H7 (cell line): ENCODE data around the gene TTC23. TPM values are rescaled to one million over a fixed set of nuclear protein-coding genes. Genes with fewer than 3 reads are reported as not detected.
A peak's percentile ranks its signal among the peaks of the same experiment; 100 is the strongest.
"Not testable (repeated sequence)": the region's sequence is repeated elsewhere in the genome, so short reads cannot be mapped to it uniquely, and the experiment has no call there.

ENCODE experiments used
- DNase-seq: peaks from one replicate; pipeline ENCODE4 v3.0.0; 2012
- H3K27me3 ChIP-seq: 2 replicates; pipeline ENCODE4 v1.6.0; 2011; ENCODE audit warnings: mild to moderate bottlenecking, low read length; ENCODE audit not compliant: control insufficient read depth, insufficient read depth
- H3K36me3 ChIP-seq: replicated peaks from 2 replicates; pipeline ENCODE4 v1.5.1; 2011; ENCODE audit warnings: low read length; ENCODE audit not compliant: control insufficient read depth, insufficient read depth
- H3K4me3 ChIP-seq: 2 replicates; pipeline ENCODE4 v1.5.1; 2011; ENCODE audit warnings: low read depth, mild to moderate bottlenecking, control low read depth, low read length, moderate library complexity; ENCODE audit not compliant: insufficient read depth
- total RNA-seq: library from RNA; depleted of rRNA; stranded (reverse); fragments of >200 nt; shearing (Covaris generic); gene quantifications from 2 replicates; pipeline ENCODE4 v1.2.3, GENCODE V29; 2014

Gene TTC23
- total RNA-seq, 1 experiment from 2014 or later, result 21.2 TPM

- no peaks in the 10 kb centered on the region for H3K27me3 ChIP-seq
- no peak for DNase-seq
- no peak overlapping the region for H3K4me3 ChIP-seq
- no peaks in the 10 kb centered on the region; the same call in 1 of the 2 replicates for H3K36me3 ChIP-seq
Measured at GRCh38 chr15:99114511-99115299, 134.7 kb downstream of the TTC23 start.

DNA sequence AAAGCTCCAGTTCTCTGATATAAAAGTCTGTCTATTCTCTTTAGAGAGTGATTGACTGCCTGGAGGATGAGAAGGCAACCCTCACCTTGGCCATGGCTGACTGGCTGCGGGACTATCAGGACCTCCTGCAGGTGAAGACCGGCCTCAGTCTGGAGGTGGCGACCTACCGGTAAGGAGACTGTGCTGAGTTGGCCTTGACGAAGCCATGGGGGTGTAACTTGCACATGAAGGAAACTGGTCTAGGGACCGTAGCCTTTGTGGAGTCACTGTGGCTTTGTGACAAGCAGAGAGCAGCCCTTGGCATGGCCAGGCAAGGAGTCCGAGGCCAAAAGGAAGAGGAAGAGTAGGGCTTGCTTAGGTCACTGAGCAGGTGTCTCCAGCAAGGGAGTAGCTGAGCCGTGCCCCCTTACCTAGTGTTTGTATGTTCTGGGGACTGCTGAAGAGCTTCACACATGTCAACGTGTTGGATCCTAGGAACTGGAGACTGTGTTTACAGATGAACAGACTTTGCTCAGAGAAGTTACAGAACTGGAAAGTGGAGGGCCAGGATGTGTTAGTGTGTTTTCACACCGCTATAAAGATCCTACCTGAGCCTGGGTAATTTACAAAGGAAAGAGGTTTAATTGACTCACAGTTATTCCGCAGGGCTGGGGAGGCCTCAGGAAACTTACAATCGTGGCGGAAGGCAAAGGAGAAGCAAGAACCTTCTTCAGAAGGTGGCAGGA, 135.7 kb downstream of the TTC23 start:
- H3K27me3 ChIP-seq, result no peaks in the 10 kb centered on the region
- no peak for DNase-seq
- no peak overlapping the region for H3K4me3 ChIP-seq
- no peaks in the 10 kb centered on the region; the same call in 1 of the 2 replicates for H3K36me3 ChIP-seq

GRCh38 chr15:99111641-99112040, 137.7 kb downstream of the TTC23 start:
- not testable (repeated sequence) for H3K27me3 ChIP-seq, H3K36me3 ChIP-seq, H3K4me3 ChIP-seq, DNase-seq

DNA sequence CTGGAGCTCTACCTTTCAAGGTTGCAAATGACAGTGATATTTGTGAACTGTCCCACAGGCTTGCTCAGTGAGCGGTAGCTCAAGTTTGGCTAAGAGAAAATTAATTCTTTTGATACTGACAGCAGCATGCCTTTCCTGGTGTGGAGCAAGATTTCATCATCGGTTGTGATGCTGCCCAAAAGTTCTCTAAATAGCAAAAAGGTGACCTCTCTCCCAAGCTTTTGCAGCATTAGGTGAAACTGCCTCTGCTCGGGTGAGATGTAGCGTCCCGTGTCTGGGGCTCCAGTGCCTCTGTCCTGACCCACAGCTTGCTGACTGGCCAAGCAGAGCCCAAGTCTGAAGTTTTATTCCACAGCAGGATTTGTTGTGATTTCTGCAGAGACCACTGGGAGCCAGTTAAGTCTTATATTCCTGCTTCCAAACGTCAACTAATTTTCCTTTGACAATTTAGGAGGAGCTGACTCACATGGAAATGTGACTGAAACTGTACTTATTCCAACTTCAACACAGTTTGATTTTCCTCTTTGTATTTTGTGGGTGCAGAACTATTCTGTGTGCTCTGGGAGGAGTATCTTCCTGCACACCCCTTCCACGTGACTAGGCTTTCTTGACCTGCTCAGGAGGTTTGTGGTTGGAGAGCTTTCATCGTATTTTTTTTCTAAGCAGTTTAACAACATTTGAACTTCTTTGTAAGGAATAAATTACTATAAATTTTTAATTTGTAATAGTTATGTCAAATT, 138.6 kb downstream of the TTC23 start:
- Histone ChIP-seq H3K4me3 (no peak overlapping the region), H3K27me3 (peaks cover 18% of the 10 kb centered on the region), H3K36me3 (no peaks in the 10 kb centered on the region; the same call in 1 of the 2 replicates)
- DNase-seq, result no peak

GRCh38 chr15:99110093-99110492, 139.3 kb downstream of the TTC23 start:
- DNase-seq, result no peak
- peaks cover 24% of the 10 kb centered on the region for H3K27me3 ChIP-seq

DNA sequence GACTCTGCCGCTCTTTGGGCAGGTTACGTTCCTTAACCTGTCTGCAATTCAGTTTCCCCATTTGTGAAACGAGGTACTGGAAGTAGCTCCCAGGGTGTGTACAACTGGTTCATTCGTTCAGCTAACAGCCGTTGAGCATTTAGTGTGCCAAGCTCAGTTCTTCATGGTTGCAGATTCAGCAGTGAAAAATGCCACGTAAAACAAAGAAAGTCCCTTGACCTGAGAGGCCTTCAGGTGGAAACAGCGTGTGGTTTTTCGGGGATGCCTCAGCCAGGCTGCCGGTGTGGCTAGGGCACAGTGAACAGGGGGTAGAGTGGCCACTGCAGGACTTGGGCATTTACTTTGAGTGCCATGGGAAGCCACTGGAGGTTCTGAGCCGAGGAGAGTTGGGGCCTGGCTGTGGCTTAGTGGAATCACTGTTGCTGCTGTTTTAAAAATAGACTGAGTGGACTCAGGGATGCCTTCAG, 139.8 kb downstream of the TTC23 start:
- Histone ChIP-seq H3K27me3 (peaks cover 26% of the 10 kb centered on the region), H3K36me3 (no peaks in the 10 kb centered on the region; the same call in 1 of the 2 replicates), H3K4me3 (no peak overlapping the region)
- DNase-seq, result no peak

More at GRCh38 chr15:99110093-99110492, 139.3 kb downstream of the TTC23 start:
- H3K4me3 ChIP-seq, result no peak overlapping the region
- no peaks in the 10 kb centered on the region; the same call in 1 of the 2 replicates for H3K36me3 ChIP-seq

GRCh38 chr15:99108993-99109392, 140.4 kb downstream of the TTC23 start:
- H3K36me3 ChIP-seq, result no peaks in the 10 kb centered on the region; the same call in 1 of the 2 replicates
- no peak for DNase-seq

DNA sequence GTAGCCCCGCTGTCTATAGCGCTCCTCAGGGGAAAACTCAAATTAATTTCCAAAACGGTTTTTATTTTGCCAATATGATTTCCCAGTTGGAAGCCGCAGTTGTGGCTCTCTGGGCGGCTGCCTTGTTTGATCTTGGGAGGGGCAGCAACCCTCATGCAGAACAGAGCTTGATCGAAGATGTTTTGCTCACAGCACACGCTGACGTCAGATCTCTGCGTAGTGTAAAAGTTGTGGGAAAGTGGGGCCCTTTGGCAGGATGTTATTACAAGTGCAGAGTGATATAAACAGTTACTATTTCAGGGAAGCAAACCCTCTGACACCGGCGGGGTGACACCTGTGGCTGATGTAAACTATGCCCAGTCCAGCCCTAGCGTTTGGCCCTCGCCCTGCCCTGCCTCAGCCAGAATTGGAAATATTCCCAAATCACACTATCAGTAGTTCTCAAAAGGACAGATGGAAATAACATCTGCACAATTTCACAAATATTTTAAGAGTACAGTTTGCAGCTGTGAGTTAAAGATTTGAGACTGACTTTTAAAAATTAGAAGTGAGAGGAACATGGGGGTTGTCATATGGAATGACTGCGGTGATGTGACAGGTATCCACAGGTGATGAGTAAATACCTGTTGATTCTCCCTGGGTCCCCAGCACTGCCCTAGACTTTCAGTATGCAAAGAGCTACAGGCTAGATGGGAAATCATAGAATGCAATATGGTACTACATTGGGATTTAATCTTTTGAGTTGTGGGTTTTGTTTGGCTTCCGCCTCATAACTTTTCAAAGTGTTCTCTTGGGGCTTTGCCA, 142.8 kb downstream of the TTC23 start:
- Histone ChIP-seq H3K4me3 (peak overlapping the region; percentile 57; the same call in 1 of the 2 replicates), H3K27me3 (peaks cover 26% of the 10 kb centered on the region), H3K36me3 (no peaks in the 10 kb centered on the region)
- DNase-seq, result no peak

More at GRCh38 chr15:99108993-99109392, 140.4 kb downstream of the TTC23 start:
- Histone ChIP-seq H3K4me3 (no peak overlapping the region), H3K27me3 (peaks cover 26% of the 10 kb centered on the region)

DNA sequence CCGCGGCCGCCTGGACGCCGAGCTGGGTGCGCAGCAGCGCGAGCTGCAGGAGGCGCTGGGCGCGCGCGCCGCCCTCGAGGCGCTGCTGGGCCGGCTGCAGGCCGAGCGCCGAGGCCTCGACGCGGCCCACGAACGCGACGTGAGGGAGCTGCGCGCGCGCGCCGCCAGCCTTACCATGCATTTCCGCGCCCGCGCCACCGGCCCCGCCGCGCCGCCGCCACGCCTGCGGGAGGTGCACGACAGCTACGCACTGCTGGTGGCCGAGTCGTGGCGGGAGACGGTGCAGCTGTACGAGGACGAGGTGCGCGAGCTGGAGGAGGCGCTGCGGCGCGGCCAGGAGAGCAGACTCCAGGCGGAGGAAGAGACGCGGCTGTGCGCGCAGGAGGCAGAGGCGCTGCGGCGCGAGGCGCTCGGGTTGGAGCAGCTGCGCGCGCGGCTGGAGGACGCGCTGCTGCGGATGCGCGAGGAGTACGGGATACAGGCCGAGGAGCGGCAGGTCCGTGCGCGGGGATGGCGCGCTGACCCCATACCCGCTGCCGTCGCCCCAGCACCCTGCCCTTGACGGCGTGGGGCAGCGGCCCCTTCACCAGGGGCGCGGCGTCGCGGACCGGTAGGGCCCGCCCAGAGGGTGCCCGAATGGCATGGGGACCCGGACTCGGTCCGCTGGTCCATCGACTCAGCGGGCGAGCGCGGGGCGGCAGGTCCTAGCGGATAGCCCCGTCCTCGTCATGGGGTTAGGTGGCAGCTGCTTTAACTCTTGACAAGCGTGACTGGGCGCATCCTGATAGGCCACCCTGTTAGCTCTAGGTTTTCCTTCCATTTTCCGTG, 143.7 kb downstream of the TTC23 start:
- peak; percentile 88 for DNase-seq
- H3K36me3 ChIP-seq, result no peaks in the 10 kb centered on the region
- H3K4me3 ChIP-seq, result peak overlapping the region; percentile 57
- peaks cover 26% of the 10 kb centered on the region for H3K27me3 ChIP-seq

DNA sequence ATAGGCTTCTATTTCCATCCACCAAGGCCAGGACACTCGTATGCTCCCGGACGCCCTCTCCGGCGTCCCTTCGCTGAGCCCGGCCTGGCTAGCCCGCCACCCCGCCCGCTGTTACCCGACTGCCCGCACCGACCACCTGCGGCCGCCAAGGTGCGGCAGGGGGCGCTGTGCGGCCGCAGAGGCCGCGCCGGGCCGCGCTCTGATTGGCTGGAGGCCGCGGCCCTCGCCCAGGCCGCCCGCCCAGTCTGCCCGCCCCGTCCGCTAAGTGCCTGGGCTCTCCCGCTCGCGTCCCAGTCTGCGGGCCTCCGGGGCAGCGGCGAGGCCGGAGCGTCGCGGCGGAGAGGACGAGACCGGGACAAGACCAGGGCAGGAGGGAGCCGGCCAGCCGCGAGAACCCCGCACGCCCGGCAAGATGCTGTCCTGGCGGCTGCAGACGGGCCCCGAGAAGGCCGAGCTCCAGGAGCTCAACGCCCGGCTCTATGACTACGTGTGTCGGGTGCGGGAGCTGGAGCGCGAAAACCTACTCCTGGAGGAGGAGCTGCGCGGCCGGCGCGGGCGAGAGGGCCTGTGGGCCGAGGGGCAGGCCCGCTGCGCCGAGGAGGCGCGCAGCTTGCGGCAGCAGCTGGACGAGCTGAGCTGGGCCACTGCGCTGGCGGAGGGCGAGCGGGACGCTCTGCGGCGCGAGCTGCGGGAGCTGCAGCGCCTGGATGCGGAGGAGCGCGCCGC, 144.4 kb downstream of the TTC23 start, which contains the start of gene SYNM:
SYNM (plus strand) TSS at position 293 of the 726 bp plus-strand sequence; CDS start at position 413, 120 bp downstream.
- peak; percentile 99 for DNase-seq
- peak within 1 kb of the TSS; percentile 57 for H3K4me3 ChIP-seq
- peaks cover 31% of the 10 kb centered on the region for H3K27me3 ChIP-seq
- no peaks in the 10 kb centered on the region for H3K36me3 ChIP-seq

DNA sequence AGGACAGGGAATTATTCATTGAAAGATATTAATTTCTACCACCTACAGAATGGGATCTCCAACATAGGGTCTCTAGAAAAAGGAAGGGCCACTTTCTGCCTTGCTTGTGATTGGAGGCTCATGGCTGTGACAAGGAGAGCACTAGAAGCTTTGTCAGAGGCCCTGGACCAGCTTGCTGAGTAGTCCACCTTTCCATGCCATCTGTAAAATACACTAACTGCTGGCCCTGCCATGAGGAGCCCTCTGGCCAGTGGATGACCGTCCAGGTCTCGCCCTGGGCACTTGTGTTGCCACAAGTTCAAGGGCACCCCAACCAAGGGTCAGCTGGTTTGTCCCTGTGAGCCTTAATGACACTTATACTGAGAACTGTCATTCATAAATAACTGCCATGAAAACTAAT, 146.1 kb downstream of the TTC23 start:
- no peaks in the 10 kb centered on the region for H3K36me3 ChIP-seq
- DNase-seq, result no peak
- peaks cover 44% of the 10 kb centered on the region for H3K27me3 ChIP-seq
- H3K4me3 ChIP-seq, result no peak overlapping the region

GRCh38 chr15:99102332-99103235, 146.8 kb downstream of the TTC23 start:
- H3K27me3 ChIP-seq, result peaks cover 44% of the 10 kb centered on the region
- H3K4me3 ChIP-seq, result no peak overlapping the region
- H3K36me3 ChIP-seq, result no peaks in the 10 kb centered on the region
- peak; percentile 34 for DNase-seq
